OCI-LY7 (cell line): ENCODE measurements around the gene C1orf116. TPM values are rescaled to one million over a fixed set of nuclear protein-coding genes. Genes with fewer than 3 reads are reported as not detected.

ENCODE experiments used
- BruUV-seq: library from RNA; stranded (reverse); fragments of 400-500 nt; replicated peaks from 2 replicates; lab custom pipeline; 2021; lab: Mats Ljungman, UMichigan
- CTCF ChIA-PET: fragments of 300-600 bp; sonication (Branson Sonifier 250); formaldehyde crosslinking; loops from one replicate; lab custom pipeline; 2022; ENCODE audit warnings: antibody characterized with exemption; ENCODE audit not compliant: unreplicated experiment; lab: Charles Lee
- POLR2A ChIA-PET: fragments of 300-600 bp; sonication (Branson Sonifier 250); formaldehyde crosslinking; loops from one replicate; lab custom pipeline; 2022; ENCODE audit warnings: antibody characterized with exemption; lab: Charles Lee
- DNase-seq: peaks from one replicate; pipeline ENCODE4 v3.0.0-alpha.2; 2015; ENCODE audit warnings: low spot score
- H2AFZ ChIP-seq: fragments of 200-600 bp; sonication (generic), shearing (Covaris generic); 2 replicates; pipeline ENCODE4 v1.6.1; 2014; ENCODE audit warnings: mild to moderate bottlenecking, antibody characterized with exemption, low read length, moderate library complexity
- H3K27ac ChIP-seq: fragments of 200-600 bp; sonication (generic); 2 replicates; pipeline ENCODE4 v1.5.1; 2014; ENCODE audit warnings: mixed run types, low read depth, mild to moderate bottlenecking, moderate library complexity, low read length, inconsistent platforms; ENCODE audit not compliant: poor library complexity, severe bottlenecking
- H3K36me3 ChIP-seq: fragments of 200-600 bp; sonication (generic); 2 replicates; pipeline ENCODE4 v1.6.1; 2014; ENCODE audit warnings: mild to moderate bottlenecking, antibody characterized with exemption, low read length, moderate library complexity, mixed read lengths; ENCODE audit not compliant: insufficient read depth
- H3K4me1 ChIP-seq: fragments of 200-600 bp; sonication (generic); 2 replicates; pipeline ENCODE4 v1.5.1; 2014; ENCODE audit warnings: mild to moderate bottlenecking, low read length; ENCODE audit not compliant: insufficient read depth, poor library complexity, severe bottlenecking
- H3K4me2 ChIP-seq: fragments of 200-600 bp; sonication (generic); 2 replicates; pipeline ENCODE4 v1.6.1; 2014; ENCODE audit warnings: mild to moderate bottlenecking, low read length
- H3K4me3 ChIP-seq: fragments of 200-600 bp; sonication (generic); 2 replicates; pipeline ENCODE4 v1.5.1; 2014; ENCODE audit warnings: mild to moderate bottlenecking, low read depth, low read length; ENCODE audit not compliant: poor library complexity, severe bottlenecking
- H3K79me2 ChIP-seq: fragments of 200-600 bp; sonication (generic); 2 replicates; pipeline ENCODE4 v1.6.1; 2016; ENCODE audit warnings: low read depth, mild to moderate bottlenecking, low read length, moderate library complexity, mixed read lengths; ENCODE audit not compliant: insufficient read depth
- H3K9me2 ChIP-seq: fragments of 200-600 bp; sonication (generic); 2 replicates; pipeline ENCODE4 v1.6.1; 2016; ENCODE audit warnings: mild to moderate bottlenecking, low read length, mixed read lengths; ENCODE audit not compliant: insufficient read depth
- H3K9me3 ChIP-seq: fragments of 200-600 bp; sonication (generic); 2 replicates; pipeline ENCODE4 v1.6.1; 2014; ENCODE audit warnings: mild to moderate bottlenecking, mixed run types, low read length, mixed read lengths
- H4K20me1 ChIP-seq: fragments of 200-600 bp; sonication (generic); 2 replicates; pipeline ENCODE4 v1.6.1; 2014; ENCODE audit warnings: mild to moderate bottlenecking, antibody characterized with exemption, low read length, moderate library complexity, mixed read lengths; ENCODE audit not compliant: insufficient read depth
- CTCF ChIP-seq: fragments of 200-600 bp; sonication (generic); conservative IDR thresholded peaks from 2 replicates; pipeline ENCODE4 v1.5.1; 2014; ENCODE audit warnings: mild to moderate bottlenecking, antibody characterized with exemption, low read length, moderate library complexity, mixed read lengths
- EZH2phosphoT487 ChIP-seq: fragments of 200-600 bp; sonication (generic); IDR thresholded peaks from 2 replicates; pipeline ENCODE4 v1.6.1; 2018; ENCODE audit warnings: low read depth, borderline replicate concordance, mild to moderate bottlenecking, mixed run types, antibody characterized with exemption, low read length, moderate library complexity, mixed read lengths
- intact Hi-C: fragments of 100-400 bp; cut with micrococcal nuclease; formaldehyde crosslinking; loops from one replicate; pipeline ENCODE4 v1.10.0; 2022; ENCODE audit not compliant: unreplicated experiment
- total RNA-seq, 2 experiments: library from RNA; depleted of rRNA in 1 of 2; stranded (reverse); fragments of >200 nt in 1 of 2; shearing (Covaris generic) in 1 of 2; gene quantifications; 2 replicates each; pipeline ENCODE4 v1.2.3, GENCODE V29; 2014 to 2022

C1orf116 gene
- total RNA-seq, 2 experiments from 2014 or later: not detected

GRCh38 chr1:207035877-207036551 lies 3.5 kb upstream of the C1orf116 start:
- Histone ChIP-seq H3K27ac (no peak overlapping the region), H3K36me3 (no peaks in the 10 kb centered on the region), H4K20me1 (no peaks in the 10 kb centered on the region), H3K4me2 (no peak overlapping the region), H3K4me1 (no peaks in the 10 kb centered on the region), H3K9me3 (no peaks in the 10 kb centered on the region), H3K79me2 (no peaks in the 10 kb centered on the region), H3K9me2 (no peaks in the 10 kb centered on the region), H3K4me3 (no peak overlapping the region), H2AFZ (no peak overlapping the region)
- POLR2A ChIA-PET: interaction anchor here (0.7 to 0.8 kb wide), 2 partner anchors 11 to 17 kb away, joined by 3 to 4 read pairs; no protein-coding TSS in a partner anchor
- TF ChIP-seq CTCF (no peak), EZH2phosphoT487 (no peak)
- BruUV-seq: no TSS peak
- intact Hi-C loops: no loop called here
- no peak for DNase-seq
- CTCF ChIA-PET: no interaction called here

- Histone ChIP-seq H3K27ac (no peak overlapping the region), H3K36me3 (no peaks in the 10 kb centered on the region), H3K4me1 (no peaks in the 10 kb centered on the region), H3K9me3 (no peaks in the 10 kb centered on the region), H4K20me1 (no peaks in the 10 kb centered on the region), H3K4me3 (no peak overlapping the region), H3K9me2 (no peaks in the 10 kb centered on the region), H3K79me2 (no peaks in the 10 kb centered on the region), H3K4me2 (no peak overlapping the region), H2AFZ (no peak overlapping the region)
- TF ChIP-seq EZH2phosphoT487 (no peak), CTCF (no peak)
- ChIA-PET POLR2A (interaction anchor here (1.2 to 1.7 kb wide), 2 partner anchors 24 to 45 kb away, joined by 4 to 5 read pairs; no protein-coding TSS in a partner anchor), CTCF (no interaction called here)
- no TSS peak for BruUV-seq
- DNase-seq: no peak
- intact Hi-C loops: no loop called here
Measured at GRCh38 chr1:207034998-207035397, 2.4 kb upstream of the C1orf116 start.

- TF ChIP-seq CTCF (no peak), EZH2phosphoT487 (no peak)
- Histone ChIP-seq H3K79me2 (no peaks in the 10 kb centered on the region), H3K36me3 (no peaks in the 10 kb centered on the region), H4K20me1 (no peaks in the 10 kb centered on the region), H3K4me3 (no peak overlapping the region), H3K4me1 (no peaks in the 10 kb centered on the region), H3K9me3 (no peaks in the 10 kb centered on the region), H3K4me2 (no peak overlapping the region), H3K27ac (no peak overlapping the region), H2AFZ (no peak overlapping the region), H3K9me2 (no peaks in the 10 kb centered on the region)
- POLR2A ChIA-PET: interaction anchor here (1.7 kb wide), 1 partner anchor 23 kb away, joined by 5 read pairs; no protein-coding TSS in a partner anchor
- no TSS peak for BruUV-seq
- CTCF ChIA-PET: no interaction called here
- no peak for DNase-seq
- intact Hi-C loops: no loop called here
Measured at GRCh38 chr1:207034208-207034607, 1.7 kb upstream of the C1orf116 start.
